Chondrocyte (in vitro differentiated cells): ENCODE data around the gene RNASE1. TPM values are rescaled to one million over a fixed set of nuclear protein-coding genes. Genes with fewer than 3 reads are reported as not detected.

Experiments used
- DNase-seq: peaks from one replicate; pipeline ENCODE4 v3.0.0; 2021; ENCODE audit warnings: mixed read lengths, low spot score
- H3K27ac Mint-ChIP-seq: one replicate; pipeline ENCODE4 v1.8.0; 2021; ENCODE audit warnings: mild to moderate bottlenecking, moderate library complexity, mixed read lengths; ENCODE audit not compliant: unreplicated experiment
- H3K27me3 Mint-ChIP-seq: 2 replicates; pipeline ENCODE4 v1.8.0; 2021; ENCODE audit warnings: low read depth, mixed read lengths
- H3K36me3 Mint-ChIP-seq: 2 replicates; pipeline ENCODE4 v1.8.0; 2021; ENCODE audit warnings: low read depth, mixed read lengths
- H3K4me1 Mint-ChIP-seq: 2 replicates; pipeline ENCODE4 v1.8.0; 2021; ENCODE audit warnings: low read depth, mild to moderate bottlenecking, mixed read lengths
- H3K4me3 Mint-ChIP-seq: one replicate; pipeline ENCODE4 v1.8.0; 2021; ENCODE audit warnings: mild to moderate bottlenecking, moderate library complexity, mixed read lengths; ENCODE audit not compliant: unreplicated experiment
- H3K9me3 Mint-ChIP-seq: 2 replicates; pipeline ENCODE4 v1.8.0; 2021; ENCODE audit warnings: low read depth, mixed read lengths
- total RNA-seq: library from RNA; stranded (reverse); gene quantifications from 3 replicates; pipeline ENCODE4 v1.2.1, GENCODE V29; 2021
- TF ChIP-seq, protein P1 (sequence below): fragments of 200-600 bp; sonication (generic); IDR thresholded peaks from 2 replicates; pipeline ENCODE4 v1.5.0; 2021; ENCODE audit warnings: antibody characterized with exemption, mild to moderate bottlenecking, moderate library complexity

The RNASE1 gene
- total RNA-seq, 1 donor from 2014 or later: 0.97 TPM

- no peak overlapping the region for H3K27ac Mint-ChIP-seq
- TF ChIP-seq, protein P1, sequence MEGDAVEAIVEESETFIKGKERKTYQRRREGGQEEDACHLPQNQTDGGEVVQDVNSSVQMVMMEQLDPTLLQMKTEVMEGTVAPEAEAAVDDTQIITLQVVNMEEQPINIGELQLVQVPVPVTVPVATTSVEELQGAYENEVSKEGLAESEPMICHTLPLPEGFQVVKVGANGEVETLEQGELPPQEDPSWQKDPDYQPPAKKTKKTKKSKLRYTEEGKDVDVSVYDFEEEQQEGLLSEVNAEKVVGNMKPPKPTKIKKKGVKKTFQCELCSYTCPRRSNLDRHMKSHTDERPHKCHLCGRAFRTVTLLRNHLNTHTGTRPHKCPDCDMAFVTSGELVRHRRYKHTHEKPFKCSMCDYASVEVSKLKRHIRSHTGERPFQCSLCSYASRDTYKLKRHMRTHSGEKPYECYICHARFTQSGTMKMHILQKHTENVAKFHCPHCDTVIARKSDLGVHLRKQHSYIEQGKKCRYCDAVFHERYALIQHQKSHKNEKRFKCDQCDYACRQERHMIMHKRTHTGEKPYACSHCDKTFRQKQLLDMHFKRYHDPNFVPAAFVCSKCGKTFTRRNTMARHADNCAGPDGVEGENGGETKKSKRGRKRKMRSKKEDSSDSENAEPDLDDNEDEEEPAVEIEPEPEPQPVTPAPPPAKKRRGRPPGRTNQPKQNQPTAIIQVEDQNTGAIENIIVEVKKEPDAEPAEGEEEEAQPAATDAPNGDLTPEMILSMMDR: no peak
- H3K9me3 Mint-ChIP-seq: no peaks in the 10 kb centered on the region
- H3K4me1 Mint-ChIP-seq: no peaks in the 10 kb centered on the region
- no peak for DNase-seq
- H3K4me3 Mint-ChIP-seq: no peak overlapping the region
- peaks cover 3% of the 10 kb centered on the region for H3K27me3 Mint-ChIP-seq
- H3K36me3 Mint-ChIP-seq: no peaks in the 10 kb centered on the region
Observed at GRCh38 chr14:20811986-20812975, 9.6 kb upstream of the RNASE1 start.

DNA sequence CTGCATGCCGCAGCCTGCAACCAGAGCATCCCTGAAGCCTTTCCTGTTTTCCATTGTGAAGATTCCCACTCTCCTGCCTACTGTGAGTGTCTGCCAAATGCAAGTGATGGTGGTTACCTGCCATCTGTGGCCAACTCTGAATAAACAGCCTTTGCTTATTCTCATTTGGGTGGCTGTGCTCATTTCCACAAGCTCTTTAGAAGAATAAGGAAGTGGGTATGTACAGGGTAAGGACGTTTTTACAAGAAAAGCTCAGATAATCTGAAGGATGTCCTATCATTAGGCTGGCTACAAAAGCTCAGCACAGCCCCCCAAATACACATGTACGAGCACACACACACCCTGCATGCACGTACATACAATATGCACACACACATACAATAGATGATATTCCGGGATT lies 7.3 kb upstream of the RNASE1 start:
- no peak for DNase-seq
- Mint-ChIP-seq H3K4me3 (no peak overlapping the region), H3K9me3 (no peaks in the 10 kb centered on the region), H3K36me3 (no peaks in the 10 kb centered on the region), H3K4me1 (no peaks in the 10 kb centered on the region), H3K27ac (no peak overlapping the region), H3K27me3 (peaks cover 10% of the 10 kb centered on the region)
- TF ChIP-seq, protein P1: no peak

DNA sequence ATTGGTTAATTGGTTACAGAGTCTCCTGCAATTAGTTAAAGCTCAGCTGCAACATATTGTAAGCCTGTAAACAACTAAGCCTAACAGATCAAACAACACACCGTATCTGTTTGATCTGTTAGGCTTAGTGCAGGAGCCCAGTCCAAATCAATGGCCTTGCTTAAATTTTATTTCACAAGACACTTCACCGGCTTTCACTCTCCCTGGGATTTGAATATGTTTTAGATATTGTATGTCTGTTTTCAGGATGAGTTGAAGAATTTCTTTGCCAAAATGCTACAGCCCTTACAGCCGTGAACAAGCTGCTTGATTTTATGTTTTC lies 5.5 kb upstream of the RNASE1 start:
- H3K4me1 Mint-ChIP-seq: no peaks in the 10 kb centered on the region
- no peak overlapping the region for H3K27ac Mint-ChIP-seq
- H3K4me3 Mint-ChIP-seq: no peak overlapping the region
- no peaks in the 10 kb centered on the region for H3K36me3 Mint-ChIP-seq
- TF ChIP-seq, protein P1: no peak
- no peaks in the 10 kb centered on the region for H3K9me3 Mint-ChIP-seq
- no peak for DNase-seq
- peaks cover 10% of the 10 kb centered on the region for H3K27me3 Mint-ChIP-seq

DNA sequence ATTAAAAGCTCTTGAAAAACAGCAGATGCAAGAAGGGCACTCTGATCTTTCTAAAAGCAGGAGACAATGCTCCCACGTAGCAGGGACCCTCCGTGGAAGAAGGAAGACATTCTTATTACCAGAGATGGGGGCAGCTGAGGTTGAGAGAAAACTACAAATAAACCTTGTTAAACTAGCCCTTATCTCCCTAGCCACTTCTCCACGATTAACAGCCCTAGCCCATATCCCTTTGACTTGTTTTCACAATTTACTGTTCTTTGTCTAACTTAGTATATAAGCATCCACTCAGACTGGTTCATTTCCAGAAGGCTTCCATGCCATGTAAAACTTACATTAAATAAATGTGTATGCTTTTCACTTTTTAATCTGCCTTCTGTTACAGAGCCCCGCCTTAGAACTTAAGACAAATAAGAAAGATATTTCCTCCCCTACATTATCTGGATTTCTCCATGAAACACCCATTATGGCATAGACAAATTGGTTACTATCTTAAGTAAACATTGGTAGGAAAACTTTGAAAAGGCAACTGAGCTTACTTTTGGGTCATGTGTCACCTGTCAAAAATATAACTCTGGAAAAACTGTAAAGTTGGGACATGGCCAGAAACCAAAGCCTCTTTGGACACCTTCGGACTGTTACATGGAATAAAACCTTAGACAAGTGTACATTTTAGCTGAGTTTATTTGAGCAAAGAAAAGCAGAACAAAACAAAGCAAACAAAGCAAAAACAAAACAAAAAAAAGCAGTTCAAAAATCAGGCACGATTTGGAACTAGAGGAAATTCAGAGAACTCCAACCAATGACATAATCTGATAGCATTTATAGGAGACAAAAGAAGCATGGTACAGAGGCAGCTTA lies 4.9 kb upstream of the RNASE1 start:
- no peak overlapping the region for H3K4me3 Mint-ChIP-seq
- no peak for DNase-seq
- TF ChIP-seq, protein P1: no peak
- no peaks in the 10 kb centered on the region for H3K36me3 Mint-ChIP-seq
- H3K9me3 Mint-ChIP-seq: no peaks in the 10 kb centered on the region
- peaks cover 10% of the 10 kb centered on the region for H3K27me3 Mint-ChIP-seq
- H3K4me1 Mint-ChIP-seq: no peaks in the 10 kb centered on the region
- H3K27ac Mint-ChIP-seq: no peak overlapping the region

GRCh38 chr14:20805485-20805884 lies 2.8 kb upstream of the RNASE1 start:
- no peak overlapping the region for H3K27ac Mint-ChIP-seq
- H3K27me3 Mint-ChIP-seq: peaks cover 10% of the 10 kb centered on the region
- TF ChIP-seq, protein P1: no peak
- no peaks in the 10 kb centered on the region for H3K36me3 Mint-ChIP-seq
- H3K4me3 Mint-ChIP-seq: no peak overlapping the region
- H3K4me1 Mint-ChIP-seq: no peaks in the 10 kb centered on the region
- DNase-seq: no peak
- H3K9me3 Mint-ChIP-seq: no peaks in the 10 kb centered on the region
